ENCODE results near the gene CORO1C. TPM values are rescaled to one million over a fixed set of nuclear protein-coding genes. Genes with fewer than 3 reads are reported as not detected.

Gene CORO1C
- total and polyA plus RNA-seq, 9 of the 15 experiments (the other 6 are each of a cell fraction or from before 2014, with no cell fraction given): 55.2 to 280 (median 150) TPM

DNA sequence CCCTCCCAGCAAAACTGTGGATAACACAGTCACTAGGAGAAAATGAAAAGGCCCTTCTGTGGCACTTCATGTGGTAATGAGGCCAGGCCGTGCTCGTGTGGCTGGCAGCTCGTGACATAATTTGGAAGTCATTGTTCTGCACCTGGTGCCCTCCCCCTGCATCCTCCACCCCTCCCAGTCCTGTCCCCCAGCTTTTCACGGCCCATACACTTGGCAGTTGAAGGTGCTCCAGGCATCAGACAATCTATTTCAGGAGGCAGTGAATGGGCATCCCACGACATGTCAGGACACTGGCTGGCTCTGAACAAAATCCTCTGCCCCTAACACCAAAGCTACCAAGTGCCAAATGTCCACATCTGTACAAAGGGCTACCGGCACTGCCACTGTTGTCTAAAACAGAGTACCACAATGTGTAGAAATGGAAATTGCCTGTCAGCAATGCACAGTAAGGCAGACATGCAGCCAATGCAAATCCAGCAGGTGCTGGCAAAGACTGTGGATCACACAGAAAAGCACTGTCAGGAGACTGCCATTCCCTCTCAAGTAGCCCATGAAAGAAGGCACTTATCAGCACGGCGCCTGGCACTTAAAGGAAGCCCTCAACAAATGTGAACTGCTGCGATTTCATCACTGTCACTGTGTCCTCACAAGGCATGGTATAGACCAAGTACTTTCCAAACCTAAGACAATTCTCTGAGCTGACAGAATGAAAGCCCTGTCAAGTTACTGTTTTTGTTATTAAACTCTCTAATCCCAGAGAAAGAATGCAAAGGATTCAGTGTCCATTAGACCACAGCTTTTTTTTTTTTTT is 39.1 kb downstream of the CORO1C start (continued):
- TF ChIP-seq, protein P1, sequence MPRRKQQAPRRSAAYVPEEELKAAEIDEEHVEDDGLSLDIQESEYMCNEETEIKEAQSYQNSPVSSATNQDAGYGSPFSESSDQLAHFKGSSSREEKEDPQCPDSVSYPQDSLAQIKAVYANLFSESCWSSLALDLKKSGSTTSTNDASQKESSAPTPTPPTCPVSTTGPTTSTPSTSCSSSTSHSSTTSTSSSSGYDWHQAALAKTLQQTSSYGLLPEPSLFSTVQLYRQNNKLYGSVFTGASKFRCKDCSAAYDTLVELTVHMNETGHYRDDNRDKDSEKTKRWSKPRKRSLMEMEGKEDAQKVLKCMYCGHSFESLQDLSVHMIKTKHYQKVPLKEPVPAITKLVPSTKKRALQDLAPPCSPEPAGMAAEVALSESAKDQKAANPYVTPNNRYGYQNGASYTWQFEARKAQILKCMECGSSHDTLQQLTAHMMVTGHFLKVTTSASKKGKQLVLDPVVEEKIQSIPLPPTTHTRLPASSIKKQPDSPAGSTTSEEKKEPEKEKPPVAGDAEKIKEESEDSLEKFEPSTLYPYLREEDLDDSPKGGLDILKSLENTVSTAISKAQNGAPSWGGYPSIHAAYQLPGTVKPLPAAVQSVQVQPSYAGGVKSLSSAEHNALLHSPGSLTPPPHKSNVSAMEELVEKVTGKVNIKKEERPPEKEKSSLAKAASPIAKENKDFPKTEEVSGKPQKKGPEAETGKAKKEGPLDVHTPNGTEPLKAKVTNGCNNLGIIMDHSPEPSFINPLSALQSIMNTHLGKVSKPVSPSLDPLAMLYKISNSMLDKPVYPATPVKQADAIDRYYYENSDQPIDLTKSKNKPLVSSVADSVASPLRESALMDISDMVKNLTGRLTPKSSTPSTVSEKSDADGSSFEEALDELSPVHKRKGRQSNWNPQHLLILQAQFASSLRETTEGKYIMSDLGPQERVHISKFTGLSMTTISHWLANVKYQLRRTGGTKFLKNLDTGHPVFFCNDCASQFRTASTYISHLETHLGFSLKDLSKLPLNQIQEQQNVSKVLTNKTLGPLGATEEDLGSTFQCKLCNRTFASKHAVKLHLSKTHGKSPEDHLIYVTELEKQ (CRISPR knock-in tag; IDR thresholded peaks at IDR 0.05): no peak
- TF ChIP-seq, protein P2, sequence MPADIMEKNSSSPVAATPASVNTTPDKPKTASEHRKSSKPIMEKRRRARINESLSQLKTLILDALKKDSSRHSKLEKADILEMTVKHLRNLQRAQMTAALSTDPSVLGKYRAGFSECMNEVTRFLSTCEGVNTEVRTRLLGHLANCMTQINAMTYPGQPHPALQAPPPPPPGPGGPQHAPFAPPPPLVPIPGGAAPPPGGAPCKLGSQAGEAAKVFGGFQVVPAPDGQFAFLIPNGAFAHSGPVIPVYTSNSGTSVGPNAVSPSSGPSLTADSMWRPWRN (IDR thresholded peaks at IDR 0.05; ENCODE audit: low read depth): no peak
- TF ChIP-seq, protein P3, sequence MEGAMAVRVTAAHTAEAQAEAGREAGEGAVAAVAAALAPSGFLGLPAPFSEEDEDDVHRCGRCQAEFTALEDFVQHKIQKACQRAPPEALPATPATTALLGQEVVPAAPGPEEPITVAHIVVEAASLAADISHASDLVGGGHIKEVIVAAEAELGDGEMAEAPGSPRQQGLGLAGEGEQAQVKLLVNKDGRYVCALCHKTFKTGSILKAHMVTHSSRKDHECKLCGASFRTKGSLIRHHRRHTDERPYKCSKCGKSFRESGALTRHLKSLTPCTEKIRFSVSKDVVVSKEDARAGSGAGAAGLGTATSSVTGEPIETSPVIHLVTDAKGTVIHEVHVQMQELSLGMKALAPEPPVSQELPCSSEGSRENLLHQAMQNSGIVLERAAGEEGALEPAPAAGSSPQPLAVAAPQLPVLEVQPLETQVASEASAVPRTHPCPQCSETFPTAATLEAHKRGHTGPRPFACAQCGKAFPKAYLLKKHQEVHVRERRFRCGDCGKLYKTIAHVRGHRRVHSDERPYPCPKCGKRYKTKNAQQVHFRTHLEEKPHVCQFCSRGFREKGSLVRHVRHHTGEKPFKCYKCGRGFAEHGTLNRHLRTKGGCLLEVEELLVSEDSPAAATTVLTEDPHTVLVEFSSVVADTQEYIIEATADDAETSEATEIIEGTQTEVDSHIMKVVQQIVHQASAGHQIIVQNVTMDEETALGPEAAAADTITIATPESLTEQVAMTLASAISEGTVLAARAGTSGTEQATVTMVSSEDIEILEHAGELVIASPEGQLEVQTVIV (CRISPR knock-in tag; IDR thresholded peaks at IDR 0.05; ENCODE audit: borderline replicate concordance): no peak
- TF ChIP-seq ZNF589 (CRISPR knock-in tag; IDR thresholded peaks at IDR 0.05; ENCODE audit: low read depth) (no peak), EZH2 (IDR thresholded peaks at IDR 0.05; ENCODE audit: borderline replicate concordance, low read depth, low read length) (no peak), POLR2B (IDR thresholded peaks at IDR 0.05; ENCODE audit: low read depth, partially characterized antibody) (no peak), MEF2A (IDR thresholded peaks at IDR 0.05; ENCODE audit: control insufficient read depth, low read depth, low read length) (no peak), TOE1 (IDR thresholded peaks at IDR 0.05; ENCODE audit: borderline replicate concordance) (no peak), TOE1 (CRISPR knock-in tag; IDR thresholded peaks at IDR 0.05; ENCODE audit: borderline replicate concordance, low read depth) (no peak), ZZZ3 (IDR thresholded peaks at IDR 0.05) (no peak), OTX1 (CRISPR knock-in tag; IDR thresholded peaks at IDR 0.05) (no peak), MAZ (CRISPR knock-in tag; conservative IDR thresholded peaks at IDR 0.05 in 1 of 2, IDR thresholded peaks at IDR 0.05 in 1 of 2) (no peak)
- TF ChIP-seq, protein P4, sequence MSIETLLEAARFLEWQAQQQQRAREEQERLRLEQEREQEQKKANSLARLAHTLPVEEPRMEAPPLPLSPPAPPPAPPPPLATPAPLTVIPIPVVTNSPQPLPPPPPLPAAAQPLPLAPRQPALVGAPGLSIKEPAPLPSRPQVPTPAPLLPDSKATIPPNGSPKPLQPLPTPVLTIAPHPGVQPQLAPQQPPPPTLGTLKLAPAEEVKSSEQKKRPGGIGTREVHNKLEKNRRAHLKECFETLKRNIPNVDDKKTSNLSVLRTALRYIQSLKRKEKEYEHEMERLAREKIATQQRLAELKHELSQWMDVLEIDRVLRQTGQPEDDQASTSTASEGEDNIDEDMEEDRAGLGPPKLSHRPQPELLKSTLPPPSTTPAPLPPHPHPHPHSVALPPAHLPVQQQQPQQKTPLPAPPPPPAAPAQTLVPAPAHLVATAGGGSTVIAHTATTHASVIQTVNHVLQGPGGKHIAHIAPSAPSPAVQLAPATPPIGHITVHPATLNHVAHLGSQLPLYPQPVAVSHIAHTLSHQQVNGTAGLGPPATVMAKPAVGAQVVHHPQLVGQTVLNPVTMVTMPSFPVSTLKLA (conservative IDR thresholded peaks at IDR 0.05): no peak
- TF ChIP-seq, protein P5, sequence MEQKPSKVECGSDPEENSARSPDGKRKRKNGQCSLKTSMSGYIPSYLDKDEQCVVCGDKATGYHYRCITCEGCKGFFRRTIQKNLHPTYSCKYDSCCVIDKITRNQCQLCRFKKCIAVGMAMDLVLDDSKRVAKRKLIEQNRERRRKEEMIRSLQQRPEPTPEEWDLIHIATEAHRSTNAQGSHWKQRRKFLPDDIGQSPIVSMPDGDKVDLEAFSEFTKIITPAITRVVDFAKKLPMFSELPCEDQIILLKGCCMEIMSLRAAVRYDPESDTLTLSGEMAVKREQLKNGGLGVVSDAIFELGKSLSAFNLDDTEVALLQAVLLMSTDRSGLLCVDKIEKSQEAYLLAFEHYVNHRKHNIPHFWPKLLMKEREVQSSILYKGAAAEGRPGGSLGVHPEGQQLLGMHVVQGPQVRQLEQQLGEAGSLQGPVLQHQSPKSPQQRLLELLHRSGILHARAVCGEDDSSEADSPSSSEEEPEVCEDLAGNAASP (IDR thresholded peaks at IDR 0.05): no peak
- TF ChIP-seq, protein P6, sequence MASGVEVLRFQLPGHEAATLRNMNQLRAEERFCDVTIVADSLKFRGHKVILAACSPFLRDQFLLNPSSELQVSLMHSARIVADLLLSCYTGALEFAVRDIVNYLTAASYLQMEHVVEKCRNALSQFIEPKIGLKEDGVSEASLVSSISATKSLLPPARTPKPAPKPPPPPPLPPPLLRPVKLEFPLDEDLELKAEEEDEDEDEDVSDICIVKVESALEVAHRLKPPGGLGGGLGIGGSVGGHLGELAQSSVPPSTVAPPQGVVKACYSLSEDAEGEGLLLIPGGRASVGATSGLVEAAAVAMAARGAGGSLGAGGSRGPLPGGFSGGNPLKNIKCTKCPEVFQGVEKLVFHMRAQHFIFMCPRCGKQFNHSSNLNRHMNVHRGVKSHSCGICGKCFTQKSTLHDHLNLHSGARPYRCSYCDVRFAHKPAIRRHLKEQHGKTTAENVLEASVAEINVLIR (CRISPR knock-in tag; IDR thresholded peaks at IDR 0.05): no peak
